Karpas-422 (cell line): ENCODE results near the gene ZNF536. TPM values are rescaled to one million over a fixed set of nuclear protein-coding genes. Genes with fewer than 3 reads are reported as not detected.

ENCODE experiments used
- DNase-seq: peaks from one replicate; pipeline ENCODE4 v3.0.0-alpha.2; 2015
- H2AFZ ChIP-seq: fragments of 200-600 bp; sonication (generic); 2 replicates; pipeline ENCODE4 v1.6.1; 2014; ENCODE audit warnings: antibody characterized with exemption, low read length, mixed read lengths
- H3K27ac ChIP-seq: fragments of 200-600 bp; sonication (generic); 2 replicates; pipeline ENCODE4 v1.5.1; 2014; ENCODE audit warnings: mild to moderate bottlenecking, low read length, moderate library complexity
- H3K27me3 ChIP-seq: fragments of 200-600 bp; sonication (generic); 2 replicates; pipeline ENCODE4 v1.6.1; 2014; ENCODE audit warnings: low read length, mixed read lengths
- H3K36me3 ChIP-seq: fragments of 200-600 bp; sonication (generic); 2 replicates; pipeline ENCODE4 v1.6.1; 2014; ENCODE audit warnings: low read length, mixed read lengths; ENCODE audit not compliant: insufficient read depth
- H3K4me1 ChIP-seq: fragments of 200-600 bp; sonication (generic); 2 replicates; pipeline ENCODE4 v1.6.1; 2014; ENCODE audit warnings: mild to moderate bottlenecking, low read length, mixed read lengths
- H3K4me2 ChIP-seq: fragments of 200-600 bp; sonication (generic); 2 replicates; pipeline ENCODE4 v1.6.1; 2014; ENCODE audit warnings: low read length, low read depth, mild to moderate bottlenecking; ENCODE audit not compliant: poor library complexity, severe bottlenecking
- H3K4me3 ChIP-seq: fragments of 200-600 bp; sonication (generic); 2 replicates; pipeline ENCODE4 v1.5.1; 2014; ENCODE audit warnings: mild to moderate bottlenecking, antibody characterized with exemption, low read length, mixed read lengths
- H3K79me2 ChIP-seq: fragments of 200-600 bp; sonication (generic); 2 replicates; pipeline ENCODE4 v1.6.1; 2014; ENCODE audit warnings: mild to moderate bottlenecking, low read length, mixed read lengths
- H3K9ac ChIP-seq: fragments of 200-600 bp; sonication (generic); 2 replicates; pipeline ENCODE4 v1.6.0; 2014; ENCODE audit warnings: low read length
- H3K9me2 ChIP-seq: fragments of 200-600 bp; sonication (generic), shearing (Covaris generic); replicated peaks from 2 replicates; pipeline ENCODE4 v1.6.0; 2014; ENCODE audit warnings: mild to moderate bottlenecking, low read length, moderate library complexity; ENCODE audit not compliant: insufficient read depth
- H3K9me3 ChIP-seq: fragments of 300-700, 200-600 bp; sonication (generic); 2 replicates; pipeline ENCODE4 v1.6.1; 2014; ENCODE audit warnings: low read length, mixed read lengths
- H4K20me1 ChIP-seq: fragments of 200-600 bp; sonication (generic); 2 replicates; pipeline ENCODE4 v1.6.1; 2014; ENCODE audit warnings: mild to moderate bottlenecking, antibody characterized with exemption, low read length, low read depth; ENCODE audit not compliant: insufficient read depth
- total RNA-seq: library from RNA; depleted of rRNA; stranded (reverse); fragments of >200 nt; shearing (Covaris generic); gene quantifications from 2 replicates; pipeline ENCODE4 v1.2.3, GENCODE V29; 2014; ENCODE audit warnings: low replicate concordance

The ZNF536 gene
- total RNA-seq, 1 experiment from 2014 or later = 7.0 TPM

GRCh38 chr19:30349131-30349730, 23.0 kb upstream of the ZNF536 start:
- Histone ChIP-seq H3K27ac (no peak overlapping the region), H3K9me3 (no peaks in the 10 kb centered on the region), H3K27me3 (no peaks in the 10 kb centered on the region), H3K36me3 (no peaks in the 10 kb centered on the region), H3K9ac (no peak overlapping the region), H4K20me1 (no peaks in the 10 kb centered on the region), H3K4me1 (peaks cover 68% of the 10 kb centered on the region), H2AFZ (no peak overlapping the region), H3K4me3 (peak overlapping the region; percentile 16; the same call in 1 of the 2 replicates), H3K4me2 (peak overlapping the region; percentile 48), H3K9me2 (no peaks in the 10 kb centered on the region), H3K79me2 (no peaks in the 10 kb centered on the region)
- peak; percentile 78 for DNase-seq

GRCh38 chr19:30350692-30351663, 21.2 kb upstream of the ZNF536 start:
- DNase-seq = no peak
- Histone ChIP-seq H2AFZ (no peak overlapping the region), H3K27ac (no peak overlapping the region), H3K4me2 (no peak overlapping the region), H3K4me1 (peaks cover 57% of the 10 kb centered on the region), H4K20me1 (no peaks in the 10 kb centered on the region), H3K9me3 (no peaks in the 10 kb centered on the region), H3K27me3 (no peaks in the 10 kb centered on the region), H3K36me3 (no peaks in the 10 kb centered on the region), H3K9ac (no peak overlapping the region), H3K79me2 (no peaks in the 10 kb centered on the region), H3K4me3 (no peak overlapping the region), H3K9me2 (no peaks in the 10 kb centered on the region)

- Histone ChIP-seq H4K20me1 (no peaks in the 10 kb centered on the region), H2AFZ (no peak overlapping the region), H3K4me1 (peaks cover 57% of the 10 kb centered on the region), H3K79me2 (no peaks in the 10 kb centered on the region), H3K9me2 (no peaks in the 10 kb centered on the region), H3K27me3 (no peaks in the 10 kb centered on the region), H3K9ac (no peak overlapping the region), H3K27ac (no peak overlapping the region), H3K36me3 (no peaks in the 10 kb centered on the region), H3K4me2 (no peak overlapping the region), H3K4me3 (no peak overlapping the region), H3K9me3 (no peaks in the 10 kb centered on the region)
- DNase-seq = no peak
These were observed 20.4 kb upstream of the ZNF536 start for GRCh38 chr19:30351774-30352173.

- Histone ChIP-seq H3K9me2 (no peaks in the 10 kb centered on the region), H3K36me3 (no peaks in the 10 kb centered on the region), H3K4me1 (peaks cover 40% of the 10 kb centered on the region), H3K4me3 (no peak overlapping the region), H3K79me2 (no peaks in the 10 kb centered on the region), H3K27me3 (no peaks in the 10 kb centered on the region), H4K20me1 (no peaks in the 10 kb centered on the region), H2AFZ (no peak overlapping the region), H3K9ac (no peak overlapping the region), H3K27ac (no peak overlapping the region), H3K9me3 (no peaks in the 10 kb centered on the region), H3K4me2 (no peak overlapping the region)
- no peak for DNase-seq
These were observed 18.7 kb upstream of the ZNF536 start for GRCh38 chr19:30353394-30353945.

GRCh38 chr19:30355586-30355985, 16.6 kb upstream of the ZNF536 start:
- Histone ChIP-seq H3K9me3 (no peaks in the 10 kb centered on the region), H3K79me2 (no peaks in the 10 kb centered on the region), H3K9me2 (no peaks in the 10 kb centered on the region), H3K4me1 (peaks cover 19% of the 10 kb centered on the region), H3K4me3 (no peak overlapping the region), H3K9ac (no peak overlapping the region), H3K36me3 (no peaks in the 10 kb centered on the region), H3K27me3 (no peaks in the 10 kb centered on the region), H4K20me1 (no peaks in the 10 kb centered on the region), H2AFZ (no peak overlapping the region), H3K27ac (no peak overlapping the region), H3K4me2 (no peak overlapping the region)
- no peak for DNase-seq

GRCh38 chr19:30356951-30357579, 15.1 kb upstream of the ZNF536 start:
- no peak overlapping the region for H3K9ac ChIP-seq
- H3K36me3 ChIP-seq = no peaks in the 10 kb centered on the region
- no peaks in the 10 kb centered on the region for H3K27me3 ChIP-seq
- no peak overlapping the region for H3K27ac ChIP-seq
- no peaks in the 10 kb centered on the region for H3K79me2 ChIP-seq
- no peaks in the 10 kb centered on the region for H3K9me2 ChIP-seq
- no peak overlapping the region for H3K4me2 ChIP-seq
- DNase-seq = no peak
- no peak overlapping the region for H3K4me3 ChIP-seq
- no peaks in the 10 kb centered on the region for H3K9me3 ChIP-seq
- no peaks in the 10 kb centered on the region for H4K20me1 ChIP-seq
- H2AFZ ChIP-seq = no peak overlapping the region
- H3K4me1 ChIP-seq = peaks cover 11% of the 10 kb centered on the region

GRCh38 chr19:30357580-30357954, 14.6 kb upstream of the ZNF536 start:
- peaks cover 6% of the 10 kb centered on the region for H3K4me1 ChIP-seq

GRCh38 chr19:30358319-30358718, 13.9 kb upstream of the ZNF536 start:
- Histone ChIP-seq H3K36me3 (no peaks in the 10 kb centered on the region), H3K27ac (no peak overlapping the region), H3K4me2 (no peak overlapping the region), H3K4me1 (0 out of 2 replicates have a peak, but pooled peaks cover 2% of the 10 kb centered on the region), H2AFZ (no peak overlapping the region), H3K4me3 (no peak overlapping the region), H3K9me3 (no peaks in the 10 kb centered on the region), H4K20me1 (no peaks in the 10 kb centered on the region), H3K9me2 (no peaks in the 10 kb centered on the region), H3K9ac (no peak overlapping the region), H3K27me3 (no peaks in the 10 kb centered on the region), H3K79me2 (no peaks in the 10 kb centered on the region)
- DNase-seq = no peak

More at GRCh38 chr19:30357580-30357954, 14.6 kb upstream of the ZNF536 start:
- Histone ChIP-seq H3K4me2 (no peak overlapping the region), H3K79me2 (no peaks in the 10 kb centered on the region), H3K4me3 (no peak overlapping the region), H3K9ac (no peak overlapping the region), H2AFZ (no peak overlapping the region), H3K36me3 (no peaks in the 10 kb centered on the region), H3K27me3 (no peaks in the 10 kb centered on the region), H3K9me2 (no peaks in the 10 kb centered on the region), H3K9me3 (no peaks in the 10 kb centered on the region), H3K27ac (no peak overlapping the region), H4K20me1 (no peaks in the 10 kb centered on the region)
- DNase-seq = no peak
